ENCODE data around the gene DNAH12. TPM values are rescaled to one million over a fixed set of nuclear protein-coding genes. Genes with fewer than 3 reads are reported as not detected.

DNAH12 gene
- total and polyA plus RNA-seq, 2 experiments from 2014 or later = not detected

- no peak for TF ChIP-seq ZNF462 (CRISPR knock-in tag; IDR thresholded peaks at IDR 0.05)
- TF ChIP-seq CTCF (conservative IDR thresholded peaks at IDR 0.05; ENCODE audit: low read depth in 2 of 2) = no peak
- no peak for TF ChIP-seq CREB1 (CRISPR knock-in tag; IDR thresholded peaks at IDR 0.05; ENCODE audit: low read depth)
Measured at GRCh38 chr3:57538465-57538864, 5.7 kb downstream of the DNAH12 start (continued).

- DNase-seq (ENCODE audit: low spot score) = no peak
- no peak overlapping the region for H3K4me3 Mint-ChIP-seq
- no peak overlapping the region for H2AFZ ChIP-seq
- H3K79me2 ChIP-seq (replicated peaks; ENCODE audit: insufficient read depth) = no peaks in the 10 kb centered on the region
- H3K4me1 Mint-ChIP-seq = no peaks in the 10 kb centered on the region
- no peak overlapping the region for H3K27ac Mint-ChIP-seq
- no peaks in the 10 kb centered on the region for H3K9me2 ChIP-seq (ENCODE audit: insufficient read depth)
- peaks cover 2% of the 10 kb centered on the region for H3K27me3 Mint-ChIP-seq (ENCODE audit: insufficient read depth, low read depth, poor library complexity)
- no peaks in the 10 kb centered on the region for H4K20me1 ChIP-seq (replicated peaks; ENCODE audit: insufficient read depth)
- no peaks in the 10 kb centered on the region for H3F3A ChIP-seq (replicated peaks; ENCODE audit: low read depth)
- ATAC-seq = no peak
- H3K36me3 ChIP-seq (ENCODE audit: insufficient read depth) = no peaks in the 10 kb centered on the region
- H3K27me3 ChIP-seq (ENCODE audit: insufficient read depth) = no peaks in the 10 kb centered on the region
- H3K36me3 Mint-ChIP-seq (ENCODE audit: low read depth) = no peaks in the 10 kb centered on the region
- no peaks in the 10 kb centered on the region for H3K9me3 Mint-ChIP-seq
- H3K4me2 ChIP-seq = no peak overlapping the region
- H3K4me1 ChIP-seq (ENCODE audit: insufficient read depth) = no peaks in the 10 kb centered on the region
- no peak overlapping the region for H3K27ac ChIP-seq (ENCODE audit: low read depth)
- H3K4me3 ChIP-seq = no peak overlapping the region
- no peak for TF ChIP-seq CTCF (conservative IDR thresholded peaks at IDR 0.05; ENCODE audit: low read depth in 2 of 2)
- TF ChIP-seq EZH2phosphoT487 (IDR thresholded peaks at IDR 0.05; ENCODE audit: unreplicated experiment) = no peak
- TF ChIP-seq JUNB (IDR thresholded peaks at IDR 0.05; ENCODE audit: unreplicated experiment) = no peak
- TF ChIP-seq ZNF114 (CRISPR knock-in tag; IDR thresholded peaks at IDR 0.05) = no peak
- no peak for TF ChIP-seq NANOG (IDR thresholded peaks at IDR 0.05; ENCODE audit: borderline replicate concordance)
- no peak for TF ChIP-seq CREB1 (CRISPR knock-in tag; IDR thresholded peaks at IDR 0.05; ENCODE audit: low read depth)
- TF ChIP-seq ZNF331 (CRISPR knock-in tag; IDR thresholded peaks at IDR 0.05; ENCODE audit: low read depth) = no peak
Measured at GRCh38 chr3:57530071-57530608, 14.0 kb downstream of the DNAH12 start.

Data from GM23338 (cell line).